HG03196 (cell line): ENCODE measurements around the gene GRK6.

Source experiments
- ATAC-seq: cut with Tn5 transposase; IDR thresholded peaks from one replicate; pipeline ENCODE4 v1.9.1; 2021; ENCODE audit not compliant: unreplicated experiment

Gene GRK6

GRCh38 chr5:177438468-177438867, 12.0 kb downstream of the GRK6 start:
- no peak for ATAC-seq

- no peak for ATAC-seq
Measured at GRCh38 chr5:177439518-177440053, 13.1 kb downstream of the GRK6 start.

- no peak for ATAC-seq
Measured at GRCh38 chr5:177440211-177440989, 13.9 kb downstream of the GRK6 start.

DNA sequence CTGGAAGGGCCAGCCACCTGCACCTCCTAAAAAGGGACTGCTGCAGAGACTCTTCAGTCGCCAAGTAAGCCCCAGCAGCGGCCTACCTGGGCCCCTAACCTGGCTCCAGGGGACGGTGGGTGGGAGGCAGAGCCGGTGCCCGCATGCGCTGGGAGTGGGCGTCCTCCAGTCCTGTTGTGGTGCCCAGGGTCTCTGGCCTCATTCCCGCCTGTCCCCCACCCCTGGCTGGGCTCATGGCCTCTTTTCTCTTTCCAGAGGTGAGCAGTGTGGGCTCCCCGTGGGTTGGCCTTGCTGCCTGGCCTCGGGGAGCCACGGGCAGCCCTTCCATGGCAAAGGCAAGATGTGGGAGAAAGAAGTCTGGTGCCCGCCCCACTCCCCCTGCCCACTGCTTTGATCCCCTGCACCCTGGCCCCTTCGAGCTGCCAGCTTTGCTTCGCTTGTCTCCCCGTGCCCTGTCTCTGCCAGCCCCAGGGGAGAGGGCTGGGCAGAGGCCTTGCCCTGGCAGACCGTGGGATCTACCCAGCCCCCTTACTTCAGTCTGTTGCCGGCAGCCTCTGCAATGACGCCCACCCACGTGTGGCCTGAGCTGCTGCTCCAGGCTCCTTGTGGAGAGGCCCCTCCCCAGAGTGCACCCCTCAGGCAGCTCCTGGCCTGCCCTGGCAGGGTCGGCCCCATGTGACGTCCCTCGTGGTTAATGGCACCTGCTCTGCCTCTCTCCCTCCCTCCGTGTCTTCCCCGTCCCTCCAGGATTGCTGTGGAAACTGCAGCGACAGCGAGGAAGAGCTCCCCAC, 14.7 kb downstream of the GRK6 start:
- ATAC-seq, result no peak

- ATAC-seq, result no peak
Measured at GRCh38 chr5:177442066-177442826, 15.8 kb downstream of the GRK6 start.

DNA sequence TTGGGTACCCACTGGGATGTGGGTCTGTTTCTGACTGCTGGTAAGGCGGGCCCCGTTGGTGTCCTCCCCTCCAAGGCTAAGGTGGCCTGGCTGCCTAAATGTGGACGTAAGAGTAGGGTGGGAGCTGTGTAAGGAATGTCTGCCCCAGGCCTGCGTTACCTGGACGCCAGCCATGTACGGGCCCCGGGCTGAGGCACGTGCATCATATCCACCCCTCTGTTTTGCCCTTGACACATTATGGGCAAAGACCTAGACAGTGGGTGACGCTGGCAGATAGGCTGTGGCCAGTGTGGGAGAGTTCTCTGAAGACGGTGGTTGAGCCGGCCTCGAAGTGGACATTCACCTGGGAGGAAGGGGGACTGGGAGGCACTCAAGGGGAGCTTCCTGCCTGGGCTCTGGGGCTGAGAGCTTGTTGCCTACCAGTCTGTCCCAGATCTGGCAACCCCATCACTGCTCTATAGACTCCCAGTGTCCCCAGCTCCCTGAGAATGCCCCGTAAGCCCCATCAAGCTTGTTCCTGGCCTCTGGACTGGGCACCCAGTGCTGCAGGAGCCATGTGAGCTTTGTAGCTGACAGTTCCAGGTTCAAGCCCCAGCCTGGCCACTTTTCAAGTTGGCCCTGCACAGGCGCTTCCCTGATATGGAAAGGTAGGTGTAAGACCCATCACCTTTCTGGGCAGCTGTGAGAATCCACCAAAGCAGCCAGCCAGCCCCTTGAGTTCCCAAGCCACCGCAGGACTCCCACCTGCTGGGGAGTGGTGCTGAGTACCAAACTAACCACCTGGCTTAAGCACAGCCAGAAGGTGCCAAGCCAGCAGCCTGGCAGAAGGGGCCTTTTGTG, 16.9 kb downstream of the GRK6 start:
- ATAC-seq, result no peak

- no peak for ATAC-seq
Measured at GRCh38 chr5:177444106-177445051, 17.9 kb downstream of the GRK6 start.

DNA sequence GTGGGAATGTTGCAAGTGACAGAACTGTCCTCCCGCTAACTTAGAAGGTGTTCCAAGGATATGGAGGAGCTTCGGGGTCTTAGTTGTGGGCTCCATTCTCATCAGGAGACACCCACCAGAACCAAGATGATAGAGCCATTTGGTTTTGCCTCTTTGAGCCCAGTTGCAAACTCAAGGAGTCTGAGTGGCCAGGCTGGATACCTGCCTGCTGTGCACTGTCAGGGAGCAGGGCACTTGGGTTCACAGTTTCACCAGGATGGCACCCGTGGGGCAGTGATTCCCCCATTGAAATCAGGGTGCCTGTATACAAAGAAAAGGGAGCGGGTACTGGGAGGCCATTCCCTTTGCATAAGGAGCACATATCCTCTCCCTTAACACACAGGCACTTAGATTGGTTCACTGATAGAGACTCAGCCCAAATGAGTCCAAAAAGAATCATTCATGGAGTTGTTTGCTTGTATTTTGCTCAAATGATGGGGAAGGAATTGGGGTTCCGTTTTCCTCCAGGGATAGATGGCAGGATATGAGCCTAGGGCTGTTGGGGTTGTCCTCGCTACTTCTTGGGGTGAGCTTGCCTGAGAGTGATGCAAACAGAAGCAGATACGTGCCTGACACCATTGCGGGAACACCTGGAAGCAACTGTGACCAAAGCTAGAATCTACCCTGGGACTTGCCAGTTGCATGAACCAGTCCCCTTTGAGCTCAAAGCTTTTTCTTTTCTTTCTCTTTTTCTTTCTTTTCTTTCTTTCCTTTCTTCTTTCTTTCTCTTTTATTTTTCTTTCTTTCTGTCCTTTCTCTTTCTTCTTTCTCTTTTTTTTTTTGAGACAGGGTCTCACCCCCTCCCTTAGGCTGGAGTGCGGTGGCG, 18.8 kb downstream of the GRK6 start:
- ATAC-seq, result no peak

GRCh38 chr5:177445917-177446199, 19.4 kb downstream of the GRK6 start:
- no peak for ATAC-seq

DNA sequence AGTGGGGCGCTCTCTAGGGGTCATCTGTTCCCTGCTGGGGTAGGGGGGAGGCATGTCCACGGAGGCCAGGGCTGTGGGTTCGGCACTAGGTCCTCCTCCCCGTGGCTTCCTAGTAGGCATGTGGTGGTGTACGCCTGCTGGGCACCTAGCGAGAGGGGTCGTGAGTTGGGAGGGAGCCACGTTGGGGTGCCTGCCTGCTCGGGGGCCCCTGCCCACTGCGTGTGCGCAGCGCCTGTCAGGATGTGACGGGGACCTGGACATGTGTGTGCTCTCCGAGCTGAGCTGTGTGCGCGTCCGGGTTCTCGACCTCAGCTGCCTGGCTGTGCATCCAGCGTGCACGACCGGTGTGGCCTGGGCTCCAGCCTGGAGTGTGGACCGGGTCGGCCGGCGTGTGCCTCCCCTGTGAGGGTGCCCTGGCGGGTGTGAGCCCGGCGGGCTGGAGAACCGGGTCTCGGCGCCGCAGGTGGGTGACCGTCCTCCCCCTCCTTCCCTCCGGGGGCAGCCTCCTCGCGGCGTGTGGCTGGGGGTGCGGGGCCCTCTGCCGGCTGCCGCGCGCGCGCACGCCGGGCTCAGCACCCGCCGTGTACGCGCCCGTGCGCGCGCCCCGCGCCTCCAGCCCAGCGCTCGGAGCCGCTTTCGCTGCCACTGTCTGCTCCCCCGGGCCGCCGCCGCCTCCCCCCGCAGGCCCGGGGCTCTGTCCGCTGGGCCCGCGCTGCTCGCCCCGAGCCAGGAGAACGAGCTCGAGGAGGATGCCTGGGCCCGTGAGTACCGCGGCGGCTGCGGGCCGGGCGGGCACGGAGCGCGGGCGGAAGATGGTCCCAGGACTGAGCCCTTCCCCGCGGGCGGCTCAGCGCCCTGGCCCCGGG, 20.0 kb downstream of the GRK6 start, which contains the start of gene PRR7:
PRR7 (plus strand) TSS at position 615 of the 866 bp plus-strand sequence. CDS start 8,254 bp downstream, outside the sequence.
- ATAC-seq, result peak; percentile 44

DNA sequence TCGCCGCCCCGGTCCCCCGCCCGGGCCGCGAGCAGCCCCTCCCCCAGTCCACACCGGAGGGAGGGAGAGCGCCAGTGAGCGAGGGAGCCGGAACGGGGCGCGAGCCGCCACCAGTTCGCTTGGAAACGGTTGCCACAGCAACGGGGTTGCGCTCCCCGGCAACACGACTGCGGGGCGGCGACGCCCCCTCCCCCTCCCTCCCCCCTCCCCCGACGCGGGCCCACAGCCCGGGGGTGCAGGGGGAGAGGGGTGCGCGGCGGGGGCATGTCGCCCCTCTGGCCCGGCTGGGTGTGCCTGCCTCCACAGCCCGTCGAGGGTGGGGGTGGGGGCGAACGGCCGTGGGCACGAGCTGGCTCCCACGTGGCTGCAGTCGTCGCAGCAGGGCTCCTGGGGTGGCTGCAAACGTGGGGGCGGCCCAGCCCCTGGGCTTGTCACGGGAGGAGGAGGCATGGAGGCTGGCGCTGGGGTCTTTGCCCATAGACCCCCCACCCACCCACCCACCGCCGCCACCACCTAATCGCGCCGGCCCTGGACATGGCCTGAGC, 20.7 kb downstream of the GRK6 start:
- ATAC-seq, result peak; percentile 31

DNA sequence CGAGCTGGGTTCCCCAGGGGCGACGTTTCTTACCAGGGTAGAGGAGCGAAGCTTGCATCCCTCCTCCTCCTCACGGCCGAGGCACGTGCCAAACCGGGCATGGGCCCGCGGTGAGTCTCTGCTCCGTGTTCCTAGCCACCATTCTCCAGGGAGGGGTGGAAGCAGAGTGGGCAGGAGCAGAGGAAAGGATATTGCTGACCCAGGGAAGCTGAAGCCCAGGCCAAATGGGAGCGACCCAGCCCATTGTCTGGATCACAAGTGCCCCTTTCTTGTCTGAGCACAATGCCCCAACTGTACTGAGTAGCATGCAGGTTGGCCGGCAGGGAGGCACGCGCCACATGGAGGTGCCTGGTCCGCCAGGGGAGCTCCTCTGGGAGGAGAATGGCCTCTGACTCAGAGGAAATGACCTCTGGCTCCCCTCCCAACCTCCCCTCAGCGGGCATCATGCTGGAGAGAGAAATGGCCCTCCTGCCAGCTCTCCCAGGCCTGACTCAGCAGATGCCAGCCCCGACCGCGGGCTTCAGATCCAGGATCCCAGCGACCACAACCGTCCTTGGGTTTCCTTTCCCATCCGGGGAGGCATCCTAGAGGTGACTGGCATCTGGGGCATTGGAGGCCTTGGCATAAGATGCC, 21.3 kb downstream of the GRK6 start:
- ATAC-seq, result no peak

DNA sequence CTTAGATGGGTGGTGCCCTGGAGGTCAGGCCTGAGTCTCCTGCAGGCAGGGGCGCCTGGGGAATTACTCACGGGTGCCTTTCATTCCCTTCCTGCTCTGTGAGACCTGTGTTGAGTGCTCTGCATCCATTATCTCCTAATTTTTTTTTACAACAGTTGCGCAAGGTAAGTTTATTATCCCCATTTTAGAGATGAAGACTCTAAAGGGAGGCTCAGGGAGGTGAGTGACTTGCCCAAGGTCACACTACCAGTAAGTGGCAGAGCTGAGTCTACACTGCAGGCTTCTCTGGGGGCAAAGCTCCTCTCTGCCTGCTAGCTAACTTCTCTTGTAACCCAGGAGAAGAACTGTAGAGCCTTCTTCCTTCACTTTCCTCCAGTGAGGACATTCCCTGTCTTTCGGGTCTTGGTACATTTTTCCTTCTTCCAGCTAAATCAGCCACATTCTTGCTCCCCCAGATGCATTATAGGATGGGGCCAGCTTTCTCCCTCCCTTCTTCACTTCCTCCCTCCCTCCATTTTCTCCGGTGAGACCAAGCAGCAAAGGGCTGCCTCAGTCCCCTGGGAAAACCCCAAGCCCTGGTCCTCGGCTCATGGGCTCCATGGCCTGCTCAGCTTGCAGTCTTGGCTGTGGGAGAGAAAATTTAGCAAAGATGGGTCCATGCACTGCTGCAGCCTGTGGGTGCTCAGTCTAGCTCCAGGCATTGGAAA, 21.9 kb downstream of the GRK6 start:
- no peak for ATAC-seq

DNA sequence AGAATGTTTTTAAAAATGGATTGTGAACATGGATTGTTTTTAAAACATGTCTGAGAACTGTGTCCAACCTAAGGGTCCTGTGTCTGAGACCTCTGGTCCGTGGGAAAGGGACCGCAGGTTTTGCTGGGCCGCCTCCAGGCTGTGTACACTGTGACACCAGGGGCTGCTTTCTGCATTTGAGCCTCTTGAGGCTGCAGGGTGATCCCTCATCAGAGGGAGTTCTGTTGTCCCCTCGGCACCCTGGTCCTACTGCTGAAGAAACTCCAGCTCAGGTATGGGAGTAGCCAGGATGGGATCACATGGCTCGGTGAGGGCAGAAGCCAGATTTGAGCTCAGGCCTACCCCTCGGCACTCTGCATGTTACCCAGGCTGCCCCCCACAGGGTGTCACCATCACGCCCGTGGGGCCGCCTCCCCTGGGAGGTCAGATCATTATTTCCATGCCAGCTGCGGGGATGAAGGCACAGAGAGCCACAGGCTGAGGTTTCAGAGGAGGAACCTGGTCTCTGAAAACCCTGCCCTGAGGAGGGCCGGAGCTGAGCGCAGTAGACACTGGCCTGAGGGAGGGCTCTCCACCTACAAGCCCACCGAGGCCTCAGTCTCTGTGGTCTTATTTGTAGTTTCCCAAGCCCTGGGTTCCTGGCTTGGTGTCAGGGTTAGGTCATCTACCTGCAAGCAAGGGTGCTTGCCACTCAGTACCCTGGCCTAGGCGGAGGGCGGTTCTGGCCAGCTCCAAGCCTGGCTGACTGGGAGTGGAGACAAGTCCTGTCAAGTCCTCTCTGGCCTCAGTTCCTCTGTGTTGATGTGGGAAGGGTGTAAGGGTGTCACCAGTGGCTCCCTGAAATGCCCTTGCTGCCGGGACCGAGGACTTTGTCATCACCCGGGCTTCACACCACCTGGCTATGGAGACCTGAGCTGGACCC, 22.9 kb downstream of the GRK6 start:
- ATAC-seq, result no peak
